ENCODE data around the gene BANF1. TPM values are rescaled to one million over a fixed set of nuclear protein-coding genes. Genes with fewer than 3 reads are reported as not detected.
A peak's percentile ranks its signal among the peaks of the same experiment; 100 is the strongest.

Gene BANF1
- polyA plus RNA-seq, 1 donor (not counting 4 experiments of a cell fraction or from before 2014, with no cell fraction given) = 154 TPM

DNA sequence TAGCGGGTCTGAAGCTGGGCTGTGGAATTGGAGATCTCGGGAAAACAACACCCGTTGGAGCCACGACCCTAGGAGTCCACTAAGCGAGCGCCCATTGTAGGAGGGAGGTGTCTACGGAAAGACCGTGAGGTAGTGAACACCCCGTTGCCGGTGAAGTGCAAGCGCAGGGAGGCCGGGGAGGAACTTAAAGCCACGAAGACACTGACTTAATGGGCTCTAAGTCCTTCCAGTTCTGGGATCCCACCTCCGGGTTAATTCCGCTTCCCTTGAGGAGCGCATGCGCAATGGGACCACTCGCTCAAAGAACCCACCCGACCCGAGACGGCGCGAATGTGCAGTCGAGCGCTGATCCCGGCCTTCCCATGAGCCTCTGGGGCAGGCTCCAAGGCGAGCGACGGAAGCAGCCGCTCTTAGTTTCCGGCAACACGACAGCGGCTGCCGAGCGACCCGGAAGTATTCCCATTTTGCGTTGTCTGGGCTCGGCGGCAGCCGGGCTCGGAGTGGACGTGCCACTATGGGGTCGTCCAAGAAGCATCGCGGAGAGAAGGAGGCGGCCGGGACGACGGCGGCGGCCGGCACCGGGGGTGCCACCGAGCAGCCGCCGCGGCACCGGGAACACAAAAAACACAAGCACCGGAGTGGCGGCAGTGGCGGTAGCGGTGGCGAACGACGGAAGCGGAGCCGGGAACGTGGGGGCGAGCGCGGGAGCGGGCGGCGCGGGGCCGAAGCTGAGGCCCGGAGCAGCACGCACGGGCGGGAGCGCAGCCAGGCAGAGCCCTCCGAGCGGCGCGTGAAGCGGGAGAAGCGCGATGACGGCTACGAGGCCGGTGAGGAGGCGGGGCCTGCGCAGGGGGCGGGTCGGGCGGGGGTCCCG is 40.8 kb upstream of the BANF1 start, which contains the start of gene SART1:
Gene SART1 (plus strand): TSS at position 468 of the 874 bp plus-strand sequence. CDS start 47 bp downstream, at position 515.
- Histone ChIP-seq H3K36me3 (ENCODE audit: control insufficient read depth in 2 of 2, extremely low read depth in 1 of 2, insufficient read depth in 2 of 2, low read length in 2 of 2) (peaks cover 16 to 18% of the 10 kb centered on the region in 2 experiments), H3K9me1 (ENCODE audit: control insufficient read depth, extremely low read depth, insufficient read depth, low read length) (no peaks in the 10 kb centered on the region), H3K27ac (ENCODE audit: control insufficient read depth, insufficient read depth, low read length) (peak within 1 kb of the TSS; percentile 89), H2AFZ (ENCODE audit: control insufficient read depth, low read length) (peak within 1 kb of the TSS; percentile 97), H3K9ac (ENCODE audit: control insufficient read depth, extremely low read depth, insufficient read depth, low read length) (peak within 1 kb of the TSS; percentile 91), H3K4me2 (ENCODE audit: control insufficient read depth, extremely low read depth, insufficient read depth, low read depth, low read length) (peak within 1 kb of the TSS; percentile 89), H4K20me1 (ENCODE audit: control insufficient read depth, extremely low read depth, insufficient read depth, low read length) (no peaks in the 10 kb centered on the region), H3K4me1 (ENCODE audit: control insufficient read depth, extremely low read depth, insufficient read depth, low read length) (peaks cover 8% of the 10 kb centered on the region), H3K9me3 (ENCODE audit: control insufficient read depth, low read depth, low read length) (no peaks in the 10 kb centered on the region), H3K27me3 (ENCODE audit: control insufficient read depth, extremely low read depth, insufficient read depth, low read length) (no peaks in the 10 kb centered on the region), H3K4me3 (ENCODE audit: control insufficient read depth in 2 of 3, extremely low read depth in 1 of 3, insufficient read depth in 2 of 3, low read depth in 1 of 3, low read length in 3 of 3) (peak within 1 kb of the TSS; percentile 58 to 95 (median 70)), H3K79me2 (ENCODE audit: control insufficient read depth, insufficient read depth, low read length) (peaks cover 31% of the 10 kb centered on the region)
- dilution Hi-C loops (cut with MboI; ENCODE audit: extremely low pct_ligation_motif_present, low sequenced_read_pairs) = no loop called here
- FAIRE-seq (peak; percentile 73), DNase-seq (ENCODE audit: low read depth, low spot score) (peak; percentile 80)
- TF ChIP-seq EZH2 (IDR thresholded peaks at IDR 0.05; ENCODE audit: low read length) = no peak
- TF ChIP-seq, protein P1, sequence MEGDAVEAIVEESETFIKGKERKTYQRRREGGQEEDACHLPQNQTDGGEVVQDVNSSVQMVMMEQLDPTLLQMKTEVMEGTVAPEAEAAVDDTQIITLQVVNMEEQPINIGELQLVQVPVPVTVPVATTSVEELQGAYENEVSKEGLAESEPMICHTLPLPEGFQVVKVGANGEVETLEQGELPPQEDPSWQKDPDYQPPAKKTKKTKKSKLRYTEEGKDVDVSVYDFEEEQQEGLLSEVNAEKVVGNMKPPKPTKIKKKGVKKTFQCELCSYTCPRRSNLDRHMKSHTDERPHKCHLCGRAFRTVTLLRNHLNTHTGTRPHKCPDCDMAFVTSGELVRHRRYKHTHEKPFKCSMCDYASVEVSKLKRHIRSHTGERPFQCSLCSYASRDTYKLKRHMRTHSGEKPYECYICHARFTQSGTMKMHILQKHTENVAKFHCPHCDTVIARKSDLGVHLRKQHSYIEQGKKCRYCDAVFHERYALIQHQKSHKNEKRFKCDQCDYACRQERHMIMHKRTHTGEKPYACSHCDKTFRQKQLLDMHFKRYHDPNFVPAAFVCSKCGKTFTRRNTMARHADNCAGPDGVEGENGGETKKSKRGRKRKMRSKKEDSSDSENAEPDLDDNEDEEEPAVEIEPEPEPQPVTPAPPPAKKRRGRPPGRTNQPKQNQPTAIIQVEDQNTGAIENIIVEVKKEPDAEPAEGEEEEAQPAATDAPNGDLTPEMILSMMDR (optimal IDR thresholded peaks at IDR 0.05 in 1 of 3, IDR thresholded peaks at IDR 0.05 in 1 of 3, conservative IDR thresholded peaks at IDR 0.05 in 1 of 3; ENCODE audit: extremely low read depth in 1 of 3, insufficient read depth in 2 of 3, low read length in 3 of 3) = no peak

GRCh38 chr11:65962141-65962564 is 40.1 kb upstream of the BANF1 start:
- dilution Hi-C loops (cut with MboI; ENCODE audit: extremely low pct_ligation_motif_present, low sequenced_read_pairs) = no loop called here
- no peak for FAIRE-seq
- Histone ChIP-seq H3K9me1 (ENCODE audit: control insufficient read depth, extremely low read depth, insufficient read depth, low read length) (no peaks in the 10 kb centered on the region), H3K27me3 (ENCODE audit: control insufficient read depth, extremely low read depth, insufficient read depth, low read length) (no peaks in the 10 kb centered on the region), H3K9ac (ENCODE audit: control insufficient read depth, extremely low read depth, insufficient read depth, low read length) (peak overlapping the region; percentile 91), H3K4me2 (ENCODE audit: control insufficient read depth, extremely low read depth, insufficient read depth, low read depth, low read length) (peak overlapping the region; percentile 89), H3K4me3 (ENCODE audit: control insufficient read depth in 2 of 3, extremely low read depth in 1 of 3, insufficient read depth in 2 of 3, low read depth in 1 of 3, low read length in 3 of 3) (peak overlapping the region; percentile 58 to 95 (median 70)), H3K36me3 (ENCODE audit: control insufficient read depth in 2 of 2, extremely low read depth in 1 of 2, insufficient read depth in 2 of 2, low read length in 2 of 2) (peaks cover 18 to 22% of the 10 kb centered on the region in 2 experiments), H3K9me3 (ENCODE audit: control insufficient read depth, low read depth, low read length) (no peaks in the 10 kb centered on the region), H3K79me2 (ENCODE audit: control insufficient read depth, insufficient read depth, low read length) (peaks cover 31% of the 10 kb centered on the region), H4K20me1 (ENCODE audit: control insufficient read depth, extremely low read depth, insufficient read depth, low read length) (no peaks in the 10 kb centered on the region), H3K4me1 (ENCODE audit: control insufficient read depth, extremely low read depth, insufficient read depth, low read length) (peaks cover 8% of the 10 kb centered on the region), H3K27ac (ENCODE audit: control insufficient read depth, insufficient read depth, low read length) (peak overlapping the region; percentile 59), H2AFZ (ENCODE audit: control insufficient read depth, low read length) (no peak overlapping the region)
- no peak for DNase-seq (ENCODE audit: low read depth, low spot score)
- TF ChIP-seq, protein P1 (optimal IDR thresholded peaks at IDR 0.05 in 1 of 3, IDR thresholded peaks at IDR 0.05 in 1 of 3, conservative IDR thresholded peaks at IDR 0.05 in 1 of 3; ENCODE audit: extremely low read depth in 1 of 3, insufficient read depth in 2 of 3, low read length in 3 of 3) = no peak
- no peak for TF ChIP-seq EZH2 (IDR thresholded peaks at IDR 0.05; ENCODE audit: low read length)

Measured in keratinocyte (primary cell).